ENCODE measurements around the gene NISCH.

The NISCH gene

DNA sequence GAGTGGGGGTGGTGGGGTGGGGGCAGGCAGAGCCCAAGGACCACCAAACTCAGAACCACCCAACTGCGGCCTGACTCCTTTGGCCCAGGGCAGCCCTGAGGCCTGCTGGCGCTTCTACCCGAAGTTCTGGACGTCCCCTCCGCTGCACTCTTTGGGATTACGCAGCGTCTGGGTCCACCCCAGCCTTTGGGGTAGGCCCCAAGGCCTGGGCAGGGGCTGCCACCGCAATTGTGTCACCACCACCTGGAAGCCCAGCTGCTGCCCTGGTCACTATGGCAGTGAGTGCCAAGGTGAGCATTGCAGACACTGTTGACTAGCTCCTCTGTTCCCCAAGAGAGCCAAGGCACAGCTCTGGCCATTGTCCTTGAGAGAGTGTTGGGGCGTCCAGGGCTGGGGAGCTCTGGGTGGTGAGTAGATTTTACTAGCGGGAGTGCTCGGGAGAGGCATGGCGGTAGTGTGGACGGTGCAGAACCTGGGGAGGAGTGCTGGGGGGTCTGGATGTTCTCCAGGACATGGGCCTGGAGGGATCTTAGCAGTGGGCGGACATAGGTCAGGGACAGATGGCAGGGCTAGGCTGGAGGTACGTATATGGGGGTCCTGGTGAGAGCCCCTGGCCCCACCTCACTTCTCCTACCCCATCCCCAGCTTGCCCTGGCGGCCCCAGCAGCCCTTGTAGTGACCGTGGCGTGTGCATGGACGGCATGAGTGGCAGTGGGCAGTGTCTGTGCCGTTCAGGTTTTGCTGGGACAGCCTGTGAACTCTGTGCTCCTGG, 65.5 kb downstream of the NISCH start:
- Histone ChIP-seq H2AK5ac (ENCODE audit: low read depth, low read length) (no peak overlapping the region), H4K91ac (ENCODE audit: low read depth, low read length, poor library complexity) (no peak overlapping the region), H2BK12ac (ENCODE audit: low read length) (no peak overlapping the region), H3K18ac (ENCODE audit: low read length) (no peak overlapping the region), H3K27me3 (ENCODE audit: control insufficient read depth in 3 of 3, insufficient read depth in 3 of 3, low read depth in 1 of 3, low read length in 3 of 3) (peaks cover 2 to 10% (median 9%) of the 10 kb centered on the region in 3 experiments), H3K4ac (ENCODE audit: low read length) (no peak overlapping the region), H2BK15ac (ENCODE audit: low read length) (no peak overlapping the region), H2BK5ac (ENCODE audit: low read length) (no peak overlapping the region), H3K36me3 (replicated peaks in 1 of 2; ENCODE audit: control insufficient read depth in 2 of 2, insufficient read depth in 2 of 2, low read length in 2 of 2) (peaks cover 21 to 23% of the 10 kb centered on the region in 2 donors), H4K8ac (ENCODE audit: low read depth, low read length) (no peak overlapping the region), H3K4me3 (ENCODE audit: low read length in 2 of 2) (no peak overlapping the region), H2AFZ (ENCODE audit: low read length) (no peak overlapping the region), H3K4me2 (ENCODE audit: insufficient read depth, low read length, poor library complexity, severe bottlenecking) (no peak overlapping the region), H3K23ac (ENCODE audit: low read depth, low read length, poor library complexity) (peak overlapping the region; percentile 73), H2BK120ac (ENCODE audit: low read depth, low read length) (no peak overlapping the region), H3K4me1 (ENCODE audit: control insufficient read depth in 2 of 2, insufficient read depth in 1 of 2, low read depth in 1 of 2, low read length in 2 of 2) (peaks cover 6 to 7% of the 10 kb centered on the region in 2 donors), H3K9me3 (replicated peaks in 1 of 2; ENCODE audit: control insufficient read depth in 2 of 2, insufficient read depth in 1 of 2, low read depth in 1 of 2, low read length in 2 of 2) (no peaks in the 10 kb centered on the region), H3K79me1 (ENCODE audit: low read depth, low read length) (peaks cover 2% of the 10 kb centered on the region), H3K27ac (replicated peaks; ENCODE audit: low read length) (no peak overlapping the region), H3K9ac (ENCODE audit: low read depth, low read length, poor library complexity) (peak overlapping the region; percentile 44), H3K14ac (ENCODE audit: low read length) (no peak overlapping the region)
- no peak for DNase-seq (ENCODE audit: low spot score)
- WGBS, 2 donors (ENCODE audit: extremely low coverage in 2 of 2, insufficient read length in 2 of 2, insufficient replicate concordance in 1 of 2) = no CpG with 5 or more reads among the region's 20 CpGs

DNA sequence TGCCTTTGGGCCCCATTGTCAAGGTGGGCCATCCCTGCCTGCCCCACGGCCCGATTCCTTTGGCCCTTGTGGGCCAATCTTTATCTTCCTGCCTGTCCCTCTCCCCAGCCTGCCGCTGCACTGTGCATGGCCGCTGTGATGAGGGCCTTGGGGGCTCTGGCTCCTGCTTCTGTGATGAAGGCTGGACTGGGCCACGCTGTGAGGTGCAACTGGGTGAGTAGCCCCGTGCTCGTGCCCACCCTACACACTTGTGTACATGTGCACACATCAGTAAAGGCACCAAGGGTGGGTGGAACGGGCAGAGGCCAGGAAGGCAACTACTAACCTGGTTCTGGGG, 66.1 kb downstream of the NISCH start:
- H3K23ac ChIP-seq (ENCODE audit: low read depth, low read length, poor library complexity) = peak overlapping the region; percentile 73
- H2BK15ac ChIP-seq (ENCODE audit: low read length) = no peak overlapping the region
- H3K79me1 ChIP-seq (ENCODE audit: low read depth, low read length) = peaks cover 2% of the 10 kb centered on the region
- H3K27ac ChIP-seq (replicated peaks; ENCODE audit: low read length) = no peak overlapping the region
- no peak for DNase-seq (ENCODE audit: low spot score)
- H4K8ac ChIP-seq (ENCODE audit: low read depth, low read length) = no peak overlapping the region
- H3K14ac ChIP-seq (ENCODE audit: low read length) = no peak overlapping the region
- WGBS, 2 donors (ENCODE audit: extremely low coverage in 2 of 2, insufficient read length in 2 of 2, insufficient replicate concordance in 1 of 2) = no CpG with 5 or more reads among the region's 8 CpGs
- H3K4me1 ChIP-seq (ENCODE audit: control insufficient read depth in 2 of 2, insufficient read depth in 1 of 2, low read depth in 1 of 2, low read length in 2 of 2) = peaks cover 9 to 13% of the 10 kb centered on the region in 2 donors
- H3K18ac ChIP-seq (ENCODE audit: low read length) = no peak overlapping the region
- peaks cover 25 to 26% of the 10 kb centered on the region in 2 donors for H3K36me3 ChIP-seq (replicated peaks in 1 of 2; ENCODE audit: control insufficient read depth in 2 of 2, insufficient read depth in 2 of 2, low read length in 2 of 2)
- no peak overlapping the region for H3K9ac ChIP-seq (ENCODE audit: low read depth, low read length, poor library complexity)
- H2AFZ ChIP-seq (ENCODE audit: low read length) = no peak overlapping the region
- H3K9me3 ChIP-seq (replicated peaks in 1 of 2; ENCODE audit: control insufficient read depth in 2 of 2, insufficient read depth in 1 of 2, low read depth in 1 of 2, low read length in 2 of 2) = no peaks in the 10 kb centered on the region
- no peak overlapping the region for H2BK12ac ChIP-seq (ENCODE audit: low read length)
- no peak overlapping the region for H4K91ac ChIP-seq (ENCODE audit: low read depth, low read length, poor library complexity)
- no peak overlapping the region for H3K4me2 ChIP-seq (ENCODE audit: insufficient read depth, low read length, poor library complexity, severe bottlenecking)
- peak overlapping the region; percentile 52 for H2AK5ac ChIP-seq (ENCODE audit: low read depth, low read length)
- H3K4me3 ChIP-seq (ENCODE audit: low read length in 2 of 2) = no peak overlapping the region
- no peak overlapping the region for H3K4ac ChIP-seq (ENCODE audit: low read length)
- no peak overlapping the region for H2BK120ac ChIP-seq (ENCODE audit: low read depth, low read length)
- H2BK5ac ChIP-seq (ENCODE audit: low read length) = no peak overlapping the region
- H3K27me3 ChIP-seq (ENCODE audit: control insufficient read depth in 3 of 3, insufficient read depth in 3 of 3, low read depth in 1 of 3, low read length in 3 of 3) = peaks cover 2 to 9% (median 9%) of the 10 kb centered on the region in 3 experiments

DNA sequence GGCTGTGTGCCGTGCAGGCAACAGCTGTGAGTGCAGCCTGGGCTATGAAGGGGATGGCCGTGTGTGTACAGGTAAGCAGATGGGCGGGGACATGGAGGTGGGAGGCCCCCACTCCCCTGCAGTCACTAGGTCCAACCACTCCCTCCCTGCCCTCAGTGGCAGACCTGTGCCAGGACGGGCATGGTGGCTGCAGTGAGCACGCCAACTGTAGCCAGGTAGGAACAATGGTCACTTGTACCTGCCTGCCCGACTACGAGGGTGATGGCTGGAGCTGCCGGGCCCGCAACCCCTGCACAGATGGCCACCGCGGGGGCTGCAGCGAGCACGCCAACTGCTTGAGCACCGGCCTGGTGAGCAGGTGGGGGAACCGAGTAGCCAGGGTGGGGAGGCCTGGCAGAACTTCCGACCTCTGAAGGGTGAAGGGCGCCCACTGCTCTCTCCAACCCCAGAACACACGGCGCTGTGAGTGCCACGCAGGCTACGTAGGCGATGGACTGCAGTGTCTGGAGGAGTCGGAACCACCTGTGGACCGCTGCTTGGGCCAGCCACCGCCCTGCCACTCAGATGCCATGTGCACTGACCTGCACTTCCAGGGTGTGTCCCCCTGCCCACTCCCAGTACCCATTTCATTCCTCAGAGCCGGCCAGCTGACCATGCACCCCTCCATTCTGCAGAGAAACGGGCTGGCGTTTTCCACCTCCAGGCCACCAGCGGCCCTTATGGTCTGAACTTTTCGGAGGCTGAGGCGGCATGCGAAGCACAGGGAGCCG, 66.7 kb downstream of the NISCH start:
- Histone ChIP-seq H3K36me3 (replicated peaks in 1 of 2; ENCODE audit: control insufficient read depth in 2 of 2, insufficient read depth in 2 of 2, low read length in 2 of 2) (peaks cover 30 to 31% of the 10 kb centered on the region in 2 donors), H3K9ac (ENCODE audit: low read depth, low read length, poor library complexity) (peak overlapping the region; percentile 44), H3K9me3 (replicated peaks in 1 of 2; ENCODE audit: control insufficient read depth in 2 of 2, insufficient read depth in 1 of 2, low read depth in 1 of 2, low read length in 2 of 2) (no peaks in the 10 kb centered on the region), H2BK5ac (ENCODE audit: low read length) (no peak overlapping the region), H2BK120ac (ENCODE audit: low read depth, low read length) (no peak overlapping the region), H4K8ac (ENCODE audit: low read depth, low read length) (peak overlapping the region; percentile 65), H2AK5ac (ENCODE audit: low read depth, low read length) (peak overlapping the region; percentile 52), H3K14ac (ENCODE audit: low read length) (no peak overlapping the region), H2AFZ (ENCODE audit: low read length) (no peak overlapping the region), H3K4ac (ENCODE audit: low read length) (no peak overlapping the region), H3K27ac (replicated peaks; ENCODE audit: low read length) (no peak overlapping the region), H2BK15ac (ENCODE audit: low read length) (peak overlapping the region; percentile 17), H2BK12ac (ENCODE audit: low read length) (no peak overlapping the region), H3K4me3 (ENCODE audit: low read length in 2 of 2) (peak overlapping the region in 1 of 2 donors; percentile 28), H3K18ac (ENCODE audit: low read length) (no peak overlapping the region), H3K4me2 (ENCODE audit: insufficient read depth, low read length, poor library complexity, severe bottlenecking) (no peak overlapping the region), H3K23ac (ENCODE audit: low read depth, low read length, poor library complexity) (peak overlapping the region; percentile 73), H3K79me1 (ENCODE audit: low read depth, low read length) (peaks cover 2% of the 10 kb centered on the region), H3K27me3 (ENCODE audit: control insufficient read depth in 3 of 3, insufficient read depth in 3 of 3, low read depth in 1 of 3, low read length in 3 of 3) (peaks cover 2 to 9% (median 5%) of the 10 kb centered on the region in 3 experiments), H3K4me1 (ENCODE audit: control insufficient read depth in 2 of 2, insufficient read depth in 1 of 2, low read depth in 1 of 2, low read length in 2 of 2) (peaks cover 10 to 19% of the 10 kb centered on the region in 2 donors), H4K91ac (ENCODE audit: low read depth, low read length, poor library complexity) (no peak overlapping the region)
- no peak for DNase-seq (ENCODE audit: low spot score)
- no CpG with 5 or more reads among the region's 33 CpGs for WGBS, 2 donors (ENCODE audit: extremely low coverage in 2 of 2, insufficient read length in 2 of 2, insufficient replicate concordance in 1 of 2)

DNA sequence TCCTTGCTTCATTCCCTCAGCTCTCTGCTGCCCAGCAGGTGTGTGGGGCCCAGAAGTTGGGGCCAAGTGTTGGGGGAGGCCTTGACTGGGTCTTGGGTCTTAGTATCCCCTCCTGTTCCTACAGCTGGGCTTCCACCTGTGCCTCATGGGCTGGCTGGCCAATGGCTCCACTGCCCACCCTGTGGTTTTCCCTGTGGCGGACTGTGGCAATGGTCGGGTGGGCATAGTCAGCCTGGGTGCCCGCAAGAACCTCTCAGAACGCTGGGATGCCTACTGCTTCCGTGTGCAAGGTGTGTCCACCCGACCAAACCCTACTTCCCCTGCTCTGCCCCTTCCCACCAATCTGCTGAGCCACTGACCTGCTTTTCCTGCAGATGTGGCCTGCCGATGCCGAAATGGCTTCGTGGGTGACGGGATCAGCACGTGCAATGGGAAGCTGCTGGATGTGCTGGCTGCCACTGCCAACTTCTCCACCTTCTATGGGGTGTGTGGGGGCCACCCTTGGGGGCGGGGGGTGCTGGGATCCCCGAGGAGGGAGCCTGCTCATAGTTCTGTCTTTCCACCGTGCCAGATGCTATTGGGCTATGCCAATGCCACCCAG, 67.3 kb downstream of the NISCH start:
- H2BK5ac ChIP-seq (ENCODE audit: low read length) = no peak overlapping the region
- H3K27me3 ChIP-seq (ENCODE audit: control insufficient read depth in 3 of 3, insufficient read depth in 3 of 3, low read depth in 1 of 3, low read length in 3 of 3) = peaks cover under 1 to 7% (median 2%) of the 10 kb centered on the region in 3 experiments

More for the DNA sequence above, 67.3 kb downstream of the NISCH start:
- H4K91ac ChIP-seq (ENCODE audit: low read depth, low read length, poor library complexity) = no peak overlapping the region
- peak overlapping the region; percentile 73 for H3K23ac ChIP-seq (ENCODE audit: low read depth, low read length, poor library complexity)
- H3K36me3 ChIP-seq (replicated peaks in 1 of 2; ENCODE audit: control insufficient read depth in 2 of 2, insufficient read depth in 2 of 2, low read length in 2 of 2) = peaks cover 36 to 38% of the 10 kb centered on the region in 2 donors
- H3K4ac ChIP-seq (ENCODE audit: low read length) = no peak overlapping the region
- H3K27ac ChIP-seq (replicated peaks; ENCODE audit: low read length) = no peak overlapping the region
- no peak overlapping the region for H2BK15ac ChIP-seq (ENCODE audit: low read length)
- H2AFZ ChIP-seq (ENCODE audit: low read length) = no peak overlapping the region
- DNase-seq (ENCODE audit: low spot score) = no peak
- no peak overlapping the region for H3K18ac ChIP-seq (ENCODE audit: low read length)
- no peaks in the 10 kb centered on the region for H3K9me3 ChIP-seq (replicated peaks in 1 of 2; ENCODE audit: control insufficient read depth in 2 of 2, insufficient read depth in 1 of 2, low read depth in 1 of 2, low read length in 2 of 2)
- H4K8ac ChIP-seq (ENCODE audit: low read depth, low read length) = no peak overlapping the region
- H2BK120ac ChIP-seq (ENCODE audit: low read depth, low read length) = no peak overlapping the region
- H3K9ac ChIP-seq (ENCODE audit: low read depth, low read length, poor library complexity) = peak overlapping the region; percentile 44
- no CpG with 5 or more reads among the region's 14 CpGs for WGBS, 2 donors (ENCODE audit: extremely low coverage in 2 of 2, insufficient read length in 2 of 2, insufficient replicate concordance in 1 of 2)
- H3K4me3 ChIP-seq (ENCODE audit: low read length in 2 of 2) = no peak overlapping the region
- no peak overlapping the region for H3K14ac ChIP-seq (ENCODE audit: low read length)
- H3K4me2 ChIP-seq (ENCODE audit: insufficient read depth, low read length, poor library complexity, severe bottlenecking) = no peak overlapping the region
- H3K79me1 ChIP-seq (ENCODE audit: low read depth, low read length) = peaks cover 2% of the 10 kb centered on the region
- no peak overlapping the region for H2AK5ac ChIP-seq (ENCODE audit: low read depth, low read length)
- H2BK12ac ChIP-seq (ENCODE audit: low read length) = no peak overlapping the region
- peaks cover 15 to 24% of the 10 kb centered on the region in 2 donors for H3K4me1 ChIP-seq (ENCODE audit: control insufficient read depth in 2 of 2, insufficient read depth in 1 of 2, low read depth in 1 of 2, low read length in 2 of 2)

Data from neuronal stem cell (in vitro differentiated cells).